HepG2 (cell line): ENCODE results near the gene RHOT2.

ENCODE experiments used
- CTCF ChIP-seq: sonication (generic); formaldehyde crosslinking; IDR thresholded peaks from 2 replicates; pipeline ENCODE4 v1.5.0; 2020; ENCODE audit warnings: mild to moderate bottlenecking, missing genetic modification reagents, moderate library complexity
- FOXP4 ChIP-seq: sonication (generic); formaldehyde crosslinking; IDR thresholded peaks from 2 replicates; pipeline ENCODE4 v1.4.0; 2020; ENCODE audit warnings: missing genetic modification reagents
- KDM1A ChIP-seq: IDR thresholded peaks from 2 replicates; pipeline ENCODE4 v1.6.1; 2016; ENCODE audit warnings: missing compliant biosample characterization
- PPARG ChIP-seq: conservative IDR thresholded peaks from 2 replicates; pipeline ENCODE4 v1.6.1; 2016; ENCODE audit warnings: missing biosample characterization, missing genetic modification reagents
- PTBP1 ChIP-seq: fragments of 200-400 bp; formaldehyde crosslinking; IDR thresholded peaks from 2 replicates; pipeline ENCODE4 v1.6.1; 2018; ENCODE audit warnings: low read length, low read depth; ENCODE audit not compliant: poor library complexity, severe bottlenecking
- SMC3 ChIP-seq: IDR thresholded peaks from 2 replicates; pipeline ENCODE4 v1.6.1; 2011; ENCODE audit warnings: low read length, improper control_type of control experiment

- TF ChIP-seq FOXP4 (CRISPR knock-in tag) = no peak
- no peak for TF ChIP-seq KDM1A
- TF ChIP-seq CTCF (CRISPR knock-in tag) = no peak
- TF ChIP-seq SMC3 = no peak
- no peak for TF ChIP-seq PTBP1
- no peak for TF ChIP-seq PPARG
Observed at GRCh38 chr16:629185-629832, 38.6 kb upstream of the RHOT2 start.
